Measurements from ENCODE around the gene SARDH.

The SARDH gene

GRCh38 chr9:133734590-133735414 lies 3.4 kb downstream of the SARDH start:
- H3K36me3 ChIP-seq (ENCODE audit: control insufficient read depth in 2 of 2, insufficient read depth in 2 of 2, low read length in 2 of 2): no peaks in the 10 kb centered on the region
- H3K9me3 ChIP-seq (ENCODE audit: control insufficient read depth in 2 of 2, low read length in 2 of 2): no peaks in the 10 kb centered on the region
- no peak overlapping the region for H3K4me3 ChIP-seq (ENCODE audit: low read length in 2 of 2)
- no peak overlapping the region for H3K9ac ChIP-seq (ENCODE audit: low read depth in 1 of 2, low read length in 2 of 2)
- peaks cover 0 to 7% of the 10 kb centered on the region in 2 donors for H3K4me1 ChIP-seq (ENCODE audit: control insufficient read depth in 2 of 2, insufficient read depth in 2 of 2, low read length in 2 of 2)
- H3K27me3 ChIP-seq (ENCODE audit: control insufficient read depth in 2 of 2, insufficient read depth in 2 of 2, low read length in 2 of 2): peaks cover 0 to 5% of the 10 kb centered on the region in 2 donors
- H3K27ac ChIP-seq (ENCODE audit: low read depth in 2 of 2, low read length in 2 of 2): no peak overlapping the region

- no peak overlapping the region for H3K9ac ChIP-seq (ENCODE audit: low read depth in 1 of 2, low read length in 2 of 2)
- H3K27ac ChIP-seq (ENCODE audit: low read depth in 2 of 2, low read length in 2 of 2): no peak overlapping the region
- peaks cover 0 to 5% of the 10 kb centered on the region in 2 donors for H3K27me3 ChIP-seq (ENCODE audit: control insufficient read depth in 2 of 2, insufficient read depth in 2 of 2, low read length in 2 of 2)
- no peaks in the 10 kb centered on the region for H3K9me3 ChIP-seq (ENCODE audit: control insufficient read depth in 2 of 2, low read length in 2 of 2)
- no peaks in the 10 kb centered on the region for H3K36me3 ChIP-seq (ENCODE audit: control insufficient read depth in 2 of 2, insufficient read depth in 2 of 2, low read length in 2 of 2)
- H3K4me1 ChIP-seq (ENCODE audit: control insufficient read depth in 2 of 2, insufficient read depth in 2 of 2, low read length in 2 of 2): peaks cover 0 to 7% of the 10 kb centered on the region in 2 donors
- no peak overlapping the region for H3K4me3 ChIP-seq (ENCODE audit: low read length in 2 of 2)
These were observed 4.2 kb downstream of the SARDH start for GRCh38 chr9:133733796-133734533.

- H3K27me3 ChIP-seq (ENCODE audit: control insufficient read depth in 2 of 2, insufficient read depth in 2 of 2, low read length in 2 of 2): no peaks in the 10 kb centered on the region
- no peak overlapping the region for H3K27ac ChIP-seq (ENCODE audit: low read depth in 2 of 2, low read length in 2 of 2)
- H3K4me1 ChIP-seq (ENCODE audit: control insufficient read depth in 2 of 2, insufficient read depth in 2 of 2, low read length in 2 of 2): peaks cover 0 to 6% of the 10 kb centered on the region in 2 donors
- no peak overlapping the region for H3K4me3 ChIP-seq (ENCODE audit: low read length in 2 of 2)
- no peaks in the 10 kb centered on the region for H3K9me3 ChIP-seq (ENCODE audit: control insufficient read depth in 2 of 2, low read length in 2 of 2)
- H3K9ac ChIP-seq (ENCODE audit: low read depth in 1 of 2, low read length in 2 of 2): no peak overlapping the region
- H3K36me3 ChIP-seq (ENCODE audit: control insufficient read depth in 2 of 2, insufficient read depth in 2 of 2, low read length in 2 of 2): no peaks in the 10 kb centered on the region
These were observed 4.7 kb downstream of the SARDH start for GRCh38 chr9:133733421-133733795.

GRCh38 chr9:133732639-133733408 lies 5.3 kb downstream of the SARDH start:
- Histone ChIP-seq H3K9ac (ENCODE audit: low read depth in 1 of 2, low read length in 2 of 2) (no peak overlapping the region), H3K4me1 (ENCODE audit: control insufficient read depth in 2 of 2, insufficient read depth in 2 of 2, low read length in 2 of 2) (peaks cover 0 to 3% of the 10 kb centered on the region in 2 donors), H3K9me3 (ENCODE audit: control insufficient read depth in 2 of 2, low read length in 2 of 2) (no peaks in the 10 kb centered on the region), H3K36me3 (ENCODE audit: control insufficient read depth in 2 of 2, insufficient read depth in 2 of 2, low read length in 2 of 2) (no peaks in the 10 kb centered on the region), H3K4me3 (ENCODE audit: low read length in 2 of 2) (no peak overlapping the region), H3K27me3 (ENCODE audit: control insufficient read depth in 2 of 2, insufficient read depth in 2 of 2, low read length in 2 of 2) (no peaks in the 10 kb centered on the region), H3K27ac (ENCODE audit: low read depth in 2 of 2, low read length in 2 of 2) (no peak overlapping the region)

- Histone ChIP-seq H3K27me3 (ENCODE audit: control insufficient read depth in 2 of 2, insufficient read depth in 2 of 2, low read length in 2 of 2) (no peaks in the 10 kb centered on the region), H3K9ac (ENCODE audit: low read depth in 1 of 2, low read length in 2 of 2) (no peak overlapping the region), H3K4me1 (ENCODE audit: control insufficient read depth in 2 of 2, insufficient read depth in 2 of 2, low read length in 2 of 2) (no peaks in the 10 kb centered on the region), H3K9me3 (ENCODE audit: control insufficient read depth in 2 of 2, low read length in 2 of 2) (no peaks in the 10 kb centered on the region), H3K36me3 (ENCODE audit: control insufficient read depth in 2 of 2, insufficient read depth in 2 of 2, low read length in 2 of 2) (no peaks in the 10 kb centered on the region), H3K27ac (ENCODE audit: low read depth in 2 of 2, low read length in 2 of 2) (no peak overlapping the region), H3K4me3 (ENCODE audit: low read length in 2 of 2) (no peak overlapping the region)
These were observed 6.1 kb downstream of the SARDH start for GRCh38 chr9:133731876-133732638.

- no peak overlapping the region for H3K27ac ChIP-seq (ENCODE audit: low read depth in 2 of 2, low read length in 2 of 2)
- no peaks in the 10 kb centered on the region for H3K27me3 ChIP-seq (ENCODE audit: control insufficient read depth in 2 of 2, insufficient read depth in 2 of 2, low read length in 2 of 2)
- H3K9me3 ChIP-seq (ENCODE audit: control insufficient read depth in 2 of 2, low read length in 2 of 2): no peaks in the 10 kb centered on the region
- H3K9ac ChIP-seq (ENCODE audit: low read depth in 1 of 2, low read length in 2 of 2): no peak overlapping the region
- H3K36me3 ChIP-seq (ENCODE audit: control insufficient read depth in 2 of 2, insufficient read depth in 2 of 2, low read length in 2 of 2): no peaks in the 10 kb centered on the region
- no peaks in the 10 kb centered on the region for H3K4me1 ChIP-seq (ENCODE audit: control insufficient read depth in 2 of 2, insufficient read depth in 2 of 2, low read length in 2 of 2)
- H3K4me3 ChIP-seq (ENCODE audit: low read length in 2 of 2): no peak overlapping the region
These were observed 7.0 kb downstream of the SARDH start for GRCh38 chr9:133730994-133731715.

GRCh38 chr9:133729617-133730281 lies 8.4 kb downstream of the SARDH start:
- no peaks in the 10 kb centered on the region for H3K27me3 ChIP-seq (ENCODE audit: control insufficient read depth in 2 of 2, insufficient read depth in 2 of 2, low read length in 2 of 2)
- H3K9ac ChIP-seq (ENCODE audit: low read depth in 1 of 2, low read length in 2 of 2): no peak overlapping the region
- H3K36me3 ChIP-seq (ENCODE audit: control insufficient read depth in 2 of 2, insufficient read depth in 2 of 2, low read length in 2 of 2): no peaks in the 10 kb centered on the region
- H3K4me3 ChIP-seq (ENCODE audit: low read length in 2 of 2): no peak overlapping the region
- no peaks in the 10 kb centered on the region for H3K4me1 ChIP-seq (ENCODE audit: control insufficient read depth in 2 of 2, insufficient read depth in 2 of 2, low read length in 2 of 2)
- no peaks in the 10 kb centered on the region for H3K9me3 ChIP-seq (ENCODE audit: control insufficient read depth in 2 of 2, low read length in 2 of 2)
- no peak overlapping the region for H3K27ac ChIP-seq (ENCODE audit: low read depth in 2 of 2, low read length in 2 of 2)

GRCh38 chr9:133728856-133729616 lies 9.1 kb downstream of the SARDH start:
- no peaks in the 10 kb centered on the region for H3K9me3 ChIP-seq (ENCODE audit: control insufficient read depth in 2 of 2, low read length in 2 of 2)
- H3K27ac ChIP-seq (ENCODE audit: low read depth in 2 of 2, low read length in 2 of 2): no peak overlapping the region
- H3K9ac ChIP-seq (ENCODE audit: low read depth in 1 of 2, low read length in 2 of 2): no peak overlapping the region
- H3K27me3 ChIP-seq (ENCODE audit: control insufficient read depth in 2 of 2, insufficient read depth in 2 of 2, low read length in 2 of 2): no peaks in the 10 kb centered on the region
- H3K4me3 ChIP-seq (ENCODE audit: low read length in 2 of 2): no peak overlapping the region
- no peaks in the 10 kb centered on the region for H3K4me1 ChIP-seq (ENCODE audit: control insufficient read depth in 2 of 2, insufficient read depth in 2 of 2, low read length in 2 of 2)
- H3K36me3 ChIP-seq (ENCODE audit: control insufficient read depth in 2 of 2, insufficient read depth in 2 of 2, low read length in 2 of 2): no peaks in the 10 kb centered on the region

All from mucosa of rectum (tissue), 2 donors.